Suprapubic skin (tissue), 3 donors: ENCODE measurements around the gene CACYBP.

Experiments
- CTCF ChIP-seq, 2 donors: fragments of 200-600 bp in 1 of 2; fragments of 450-650 bp in 1 of 2; sonication (generic) in 1 of 2; IDR thresholded peaks; one replicate each; pipeline ENCODE4 v1.5.1; 2016 to 2019; ENCODE audit warnings: antibody characterized with exemption in 2 of 2, mild to moderate bottlenecking in 1 of 2, moderate library complexity in 1 of 2
- EP300 ChIP-seq: sonication (generic); formaldehyde crosslinking; IDR thresholded peaks from one replicate; pipeline ENCODE4 v1.6.1; 2017; ENCODE audit warnings: antibody characterized with exemption

DNA sequence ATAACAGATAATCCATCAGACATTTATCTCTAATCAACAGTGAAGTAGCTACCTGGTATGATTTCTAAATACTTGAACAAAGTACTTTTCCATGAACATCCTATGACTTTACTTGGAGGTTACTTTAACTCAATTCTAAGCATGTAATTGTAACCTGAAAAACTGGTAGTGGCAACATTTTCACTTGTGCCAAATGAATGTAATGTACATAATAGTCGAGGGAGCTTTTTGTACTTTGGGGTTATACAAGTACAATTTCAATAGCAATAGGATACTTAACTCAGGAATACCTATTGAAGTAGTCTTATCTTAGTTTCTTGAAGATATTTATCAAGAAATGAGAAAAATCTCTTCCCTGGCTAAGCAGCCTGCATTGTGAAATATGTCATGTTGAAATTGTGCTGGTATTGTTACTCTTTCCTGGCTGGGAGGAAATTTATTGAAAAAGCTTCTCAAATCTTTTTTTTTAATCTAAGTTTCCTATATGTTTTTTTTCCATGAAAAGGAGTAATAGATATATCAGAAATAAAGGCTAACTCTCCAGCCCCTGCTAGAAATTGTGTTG lies 33.7 kb upstream of the CACYBP start:
- TF ChIP-seq CTCF (IDR thresholded peaks at IDR 0.05) (no peak), EP300 (no peak)
